Hematopoietic multipotent progenitor cell (in vitro differentiated cells): ENCODE measurements around the gene ADAMTS7. TPM values are rescaled to one million over a fixed set of nuclear protein-coding genes. Genes with fewer than 3 reads are reported as not detected.
"Not testable (repeated sequence)": the region's sequence is repeated elsewhere in the genome, so short reads cannot be mapped to it uniquely, and the experiment has no call there.

Experiments
- DNase-seq, 3 donors: peaks; one replicate each; pipeline ENCODE4 v3.0.0-alpha.2; 2011 to 2015; ENCODE audit warnings: low read depth in 2 of 3, low spot score in 2 of 3
- total RNA-seq: library from RNA; depleted of rRNA; stranded (reverse); fragments of >200 nt; gene quantifications from one replicate; pipeline ENCODE4 v1.2.3, GENCODE V29; 2012

ADAMTS7 gene
- total RNA-seq, 1 donor, result 0.27 TPM

DNA sequence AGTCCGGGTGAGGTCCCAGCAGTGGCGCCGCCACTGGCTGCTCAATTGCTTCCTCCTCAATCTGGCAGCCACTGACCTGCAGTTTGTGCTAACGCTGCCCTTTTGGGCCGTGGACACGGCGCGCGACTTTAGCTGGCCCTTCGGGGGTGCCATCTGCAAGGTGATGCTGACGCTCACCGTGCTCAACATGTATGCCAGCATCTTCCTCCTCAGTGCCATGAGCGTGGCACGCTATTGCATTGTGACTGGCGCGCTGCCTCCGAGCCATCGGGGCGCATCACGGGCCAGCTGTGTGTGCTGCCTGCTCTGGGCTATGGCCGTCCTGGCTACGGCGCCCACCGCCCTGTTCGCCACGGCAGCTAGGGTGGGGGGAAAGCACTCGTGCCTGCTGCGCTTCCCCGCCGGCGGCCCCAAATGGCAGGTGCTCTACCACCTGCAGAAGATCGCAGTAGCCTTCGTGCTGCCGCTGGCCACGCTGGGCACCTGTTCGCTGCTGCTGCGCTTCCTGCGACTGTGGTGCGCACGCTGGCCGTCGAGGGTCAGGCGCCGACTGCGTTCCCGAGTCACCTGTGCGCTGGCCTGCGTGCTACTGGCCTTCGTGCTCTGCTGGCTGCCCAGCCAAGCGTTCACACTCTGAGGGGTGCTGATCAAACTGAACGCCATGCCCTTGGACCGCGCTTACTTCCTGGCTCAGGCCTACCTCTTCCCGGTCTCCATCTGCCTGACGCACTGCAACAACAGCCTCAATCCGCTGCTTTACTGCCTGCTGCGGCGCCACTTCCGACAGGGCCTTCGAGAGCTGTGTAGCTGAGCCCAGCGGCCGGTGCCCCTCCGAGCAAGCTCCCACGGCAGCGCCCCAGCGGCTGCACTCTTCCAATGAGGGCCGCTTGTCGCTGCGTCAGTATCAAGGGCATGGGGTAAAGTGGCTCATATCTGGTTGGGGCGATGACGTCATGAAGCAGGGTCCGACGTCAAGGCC lies 20.3 kb upstream of the ADAMTS7 start:
- DNase-seq, result no peak

DNA sequence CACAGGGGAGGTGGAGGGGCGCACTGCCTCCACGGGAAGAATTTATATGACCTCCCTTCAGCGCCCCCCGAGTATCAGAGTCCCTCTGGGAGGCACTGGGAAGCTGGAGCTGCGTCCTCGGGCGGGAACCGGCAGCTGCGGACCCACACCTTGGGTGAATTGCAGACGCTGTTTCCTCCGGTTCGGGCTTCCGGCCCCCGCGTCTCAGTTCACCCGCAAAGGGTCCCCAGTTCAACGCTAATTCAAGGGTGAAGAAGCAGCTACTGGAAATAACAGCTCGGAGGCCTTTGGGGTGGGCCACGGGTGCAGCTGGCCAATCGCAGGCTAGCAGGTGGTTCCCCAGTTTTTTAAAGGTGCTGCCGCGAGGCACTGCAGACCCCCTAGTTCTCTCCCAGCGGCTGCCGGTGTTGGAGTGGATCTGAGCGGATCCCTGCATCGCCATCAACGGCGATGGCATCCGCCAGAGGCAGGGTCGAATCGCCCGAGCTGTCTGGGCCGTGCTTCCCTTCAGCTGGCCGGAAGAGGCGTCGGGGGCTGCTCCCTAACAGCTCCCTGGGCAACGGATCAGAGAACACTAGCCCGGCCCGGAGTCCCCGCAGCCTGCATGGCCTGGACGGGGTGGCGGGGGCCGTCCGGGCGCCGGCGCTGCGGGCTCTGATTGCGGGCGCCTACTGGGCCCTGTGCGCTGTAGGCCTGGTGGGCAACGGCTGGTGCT lies 19.4 kb upstream of the ADAMTS7 start:
- peak in 2 of 3 donors; percentile 18 to 21 for DNase-seq

DNA sequence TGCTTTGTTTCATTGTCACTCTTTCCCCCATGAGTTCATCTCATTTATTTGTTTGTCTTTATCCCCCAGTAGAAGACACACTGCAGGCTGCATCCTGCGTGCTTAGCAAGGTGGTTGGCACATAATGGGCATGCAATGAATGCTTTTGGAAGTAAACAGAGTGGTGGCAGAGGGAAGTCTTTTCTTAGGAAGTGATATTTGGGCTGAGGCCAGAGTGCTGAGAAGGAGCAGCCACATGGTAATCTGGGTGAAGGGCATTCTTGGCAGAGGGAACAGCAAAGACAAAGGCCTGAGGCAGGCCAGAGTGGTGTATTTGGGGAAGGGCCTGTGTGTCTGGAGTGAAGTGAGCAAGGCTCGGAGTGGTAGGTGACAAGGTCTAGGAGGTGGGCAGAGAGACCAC lies 17.7 kb upstream of the ADAMTS7 start:
- DNase-seq, result no peak

DNA sequence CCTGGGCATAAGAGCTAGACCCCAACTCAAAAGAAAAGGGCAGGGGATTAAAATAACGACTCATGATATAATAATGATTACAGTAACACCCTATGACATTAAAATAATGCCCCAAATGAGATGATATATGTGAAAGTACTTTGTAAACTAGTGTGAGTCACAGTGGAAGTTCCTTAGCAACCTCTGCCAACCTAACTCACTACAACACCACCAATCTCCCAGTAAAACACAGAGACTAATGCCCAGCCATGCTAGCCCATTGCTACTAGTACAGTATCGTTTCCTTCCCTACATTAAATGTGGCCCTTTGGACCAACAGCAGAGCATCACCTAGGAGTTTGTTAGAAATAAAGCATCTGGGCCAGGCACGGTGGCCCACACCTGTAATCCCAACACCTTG lies 11.2 kb upstream of the ADAMTS7 start:
- DNase-seq, result no peak

DNA sequence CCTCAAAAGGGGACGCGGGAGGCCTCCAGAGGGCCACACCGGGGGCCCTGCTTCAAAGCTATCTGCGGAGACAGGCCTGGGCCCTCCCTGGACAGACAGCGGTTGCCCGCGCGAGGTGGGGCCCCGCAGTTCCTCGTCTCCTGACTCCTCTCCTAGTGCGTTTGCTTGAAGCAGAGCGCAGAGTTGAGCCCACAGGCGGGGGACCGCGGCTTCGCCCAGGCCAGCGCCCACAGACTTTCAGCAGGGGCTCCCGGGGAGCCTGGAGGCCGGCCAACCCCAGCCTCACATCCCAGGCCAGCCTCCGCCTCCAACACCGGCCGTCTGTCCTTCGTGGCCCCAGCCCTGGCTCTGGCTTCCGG lies 540 bp upstream of the ADAMTS7 start:
- DNase-seq, result no peak

DNA sequence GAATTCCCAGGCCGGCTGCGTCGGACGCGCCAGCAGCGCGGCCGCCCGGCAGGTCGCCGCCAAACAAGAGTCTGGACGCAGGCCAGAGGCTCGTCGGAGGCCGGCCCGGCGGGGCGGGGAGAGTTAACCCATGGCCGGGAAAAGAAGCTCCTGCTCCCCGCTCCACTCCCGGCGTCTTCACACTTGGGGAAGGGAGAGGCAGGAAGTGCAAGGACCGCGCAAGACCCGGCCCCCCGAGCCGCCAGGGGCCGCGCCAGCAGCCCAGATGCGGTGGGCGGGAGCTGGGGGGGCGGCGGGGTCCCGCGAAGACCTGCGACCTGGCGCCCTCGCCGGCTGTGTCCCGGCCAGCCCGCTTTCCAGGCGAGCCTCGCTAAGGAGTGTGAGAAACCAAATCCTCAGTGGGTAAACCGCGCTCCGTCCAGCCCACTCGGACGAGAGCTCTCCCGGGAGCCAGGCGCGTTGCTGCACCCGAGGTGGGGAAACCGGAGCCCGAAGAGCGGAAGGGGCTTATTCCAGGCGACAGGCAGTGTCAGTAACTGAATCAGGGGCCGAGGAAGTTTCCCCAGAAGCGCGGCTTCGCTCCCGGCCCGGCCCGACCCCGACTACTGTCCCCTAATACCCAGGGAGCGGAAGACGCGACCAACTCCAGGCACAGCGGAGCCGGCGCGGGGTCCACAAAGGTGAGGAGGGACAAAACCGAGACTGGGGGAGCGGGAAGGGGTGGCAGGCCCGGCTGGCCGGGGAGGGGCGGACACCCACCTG lies 721 bp downstream of the ADAMTS7 start:
- DNase-seq, result peak in 2 of 3 donors; percentile 11 to 14

DNA sequence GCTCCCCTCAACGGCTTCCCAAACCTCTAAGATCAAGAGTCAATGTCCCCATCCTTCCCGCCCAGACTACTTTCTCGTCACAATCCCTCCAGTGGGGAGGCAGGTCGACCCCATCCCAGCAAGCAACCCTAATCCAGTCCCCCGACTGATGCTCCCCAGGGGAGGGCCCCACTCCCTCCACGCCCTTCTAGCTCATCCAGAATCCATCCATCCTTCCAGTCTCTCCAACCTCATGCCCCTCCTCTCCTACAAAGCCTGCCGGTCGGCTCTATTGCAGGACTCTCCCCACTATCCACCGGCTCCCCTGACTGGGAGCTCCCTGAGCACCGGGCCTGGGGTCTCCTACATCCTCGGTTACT lies 1.3 kb downstream of the ADAMTS7 start:
- DNase-seq, result no peak

DNA sequence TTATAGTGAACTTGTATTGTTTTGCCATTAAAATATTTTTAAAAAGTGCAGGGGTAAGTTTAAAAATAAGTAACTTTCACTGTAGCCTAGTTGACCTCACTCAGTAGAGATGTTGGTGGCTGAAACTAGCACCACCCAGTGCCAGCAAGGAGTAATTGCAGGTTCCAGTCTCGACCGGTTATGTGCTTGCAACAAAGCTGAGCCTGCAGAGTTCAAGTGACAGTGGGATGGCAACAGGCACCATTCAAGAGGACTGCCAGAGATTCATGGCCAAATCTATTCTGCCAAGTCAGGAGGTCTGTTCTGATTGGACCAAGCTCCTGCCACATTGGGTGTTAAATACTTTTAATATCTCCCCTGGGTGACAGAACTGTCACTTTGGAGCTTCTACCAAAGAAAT lies 2.7 kb downstream of the ADAMTS7 start:
- peak in 2 of 3 donors; percentile 31 to 51 for DNase-seq

DNA sequence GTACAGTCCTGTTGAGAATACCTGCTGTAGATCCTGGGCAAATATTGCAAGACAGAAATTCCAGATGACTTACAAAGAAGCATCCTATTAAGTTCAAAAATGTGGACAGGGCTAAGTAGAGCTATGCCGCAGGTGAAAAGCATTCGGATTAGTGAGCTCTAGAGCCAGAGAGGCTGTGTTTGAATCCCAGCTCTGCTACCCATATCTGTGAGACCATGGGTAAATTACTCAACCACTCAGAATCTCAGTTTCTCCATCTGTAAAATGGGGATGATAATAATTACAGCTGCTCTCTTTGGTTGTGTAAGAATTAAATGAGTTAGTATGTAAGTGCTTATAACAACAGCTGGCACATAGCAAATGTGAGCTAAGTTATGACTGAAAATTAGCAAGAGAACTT lies 3.9 kb downstream of the ADAMTS7 start:
- no peak for DNase-seq

DNA sequence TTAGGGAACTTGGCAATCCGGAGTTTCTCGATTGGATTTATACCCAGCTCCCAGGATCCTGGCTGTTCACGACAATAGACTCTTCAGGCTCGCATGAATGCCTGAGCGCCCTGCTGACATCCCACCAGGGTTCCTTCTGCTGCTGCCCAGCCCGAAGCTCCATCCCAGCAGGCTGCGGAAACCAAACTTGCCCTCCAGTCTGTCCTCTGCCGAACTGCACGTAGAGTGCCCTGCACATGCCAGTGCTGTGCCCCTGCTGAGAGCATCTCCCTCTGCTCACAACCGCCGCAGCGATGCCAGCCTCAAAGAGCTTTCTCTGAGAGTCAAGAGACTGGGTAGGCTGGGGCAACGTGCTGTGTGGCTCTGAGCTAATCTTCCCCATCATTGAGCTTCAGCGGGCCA lies 6.9 kb downstream of the ADAMTS7 start:
- DNase-seq, result no peak

DNA sequence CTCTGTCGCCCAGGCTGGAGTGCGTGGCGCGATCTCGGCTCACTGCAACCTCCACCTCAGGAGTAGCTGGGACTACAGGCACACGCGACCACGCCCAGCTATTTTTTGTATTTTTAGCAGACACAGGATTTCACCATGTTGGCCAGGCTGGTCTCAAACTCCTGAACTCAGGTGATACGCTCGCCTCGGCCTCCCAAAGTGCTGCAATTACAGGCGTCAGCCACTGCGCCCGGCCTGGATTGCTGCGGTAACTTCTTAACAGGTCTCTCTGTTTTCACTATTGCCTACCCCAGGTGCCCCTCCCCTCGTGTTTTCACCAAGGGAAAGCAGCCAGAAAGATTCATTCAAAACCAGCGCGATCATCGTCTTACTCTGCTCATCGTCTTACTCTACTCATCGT lies 10.5 kb downstream of the ADAMTS7 start:
- DNase-seq, result no peak

DNA sequence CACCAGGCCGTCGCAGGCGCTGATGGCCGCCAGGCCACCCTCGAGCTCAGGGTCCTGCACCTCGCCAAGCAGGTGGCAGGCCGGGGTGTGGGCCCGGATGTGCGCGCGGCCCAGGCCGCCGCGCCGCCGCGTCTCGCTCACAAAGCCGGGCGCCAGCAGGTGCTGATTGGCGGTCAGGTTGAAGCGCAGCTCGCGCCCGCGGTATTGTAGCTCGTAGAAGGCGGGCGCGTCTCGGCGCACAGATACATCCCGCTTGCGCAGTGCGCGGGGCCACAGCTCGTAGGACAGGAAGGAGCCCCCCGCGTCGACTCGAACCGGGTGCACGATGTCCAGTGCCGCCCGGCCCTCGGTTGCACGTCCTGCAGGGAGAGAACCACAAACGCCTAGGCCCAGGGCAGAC lies 11.1 kb downstream of the ADAMTS7 start:
- no peak for DNase-seq

DNA sequence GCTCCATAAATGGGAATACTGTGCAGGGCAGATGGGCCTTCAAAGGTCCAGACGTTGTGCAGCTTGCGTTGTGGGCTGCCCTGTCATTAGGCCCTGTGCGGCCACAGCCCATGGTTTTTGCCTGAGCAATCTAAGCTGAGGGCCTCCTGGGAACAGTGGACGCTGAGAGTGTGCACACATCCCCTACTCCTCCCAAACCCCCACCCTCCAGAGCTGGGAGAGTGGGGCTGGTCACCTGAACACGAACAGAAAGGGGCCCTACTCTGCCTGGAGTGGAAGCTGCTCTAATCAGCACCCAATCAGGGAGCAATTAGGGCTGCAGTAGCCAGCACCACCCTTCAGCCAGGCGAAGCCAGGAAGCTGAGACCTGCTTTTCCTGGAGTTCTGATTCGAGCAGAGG lies 12.2 kb downstream of the ADAMTS7 start:
- DNase-seq, result not testable (repeated sequence)

DNA sequence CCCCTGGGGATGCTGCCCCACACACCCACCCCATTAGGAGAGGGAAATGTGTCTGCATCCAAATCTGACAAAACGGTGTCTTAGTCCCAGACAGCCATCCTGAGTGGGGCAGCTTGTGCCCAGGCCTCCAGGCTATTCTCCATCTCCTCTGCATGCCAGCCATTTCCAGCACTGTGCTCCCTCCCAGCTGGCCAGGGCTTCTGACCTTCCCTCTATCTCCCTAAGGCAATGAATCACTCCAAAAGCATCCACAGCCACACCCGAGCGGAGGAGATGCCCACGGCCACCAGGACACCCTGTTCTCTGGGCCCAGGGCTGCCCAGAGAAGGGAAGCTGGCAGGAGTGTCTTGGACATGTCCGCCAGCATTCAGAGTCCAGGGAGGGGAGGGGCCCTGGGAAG lies 12.9 kb downstream of the ADAMTS7 start:
- DNase-seq, result not testable (repeated sequence)

DNA sequence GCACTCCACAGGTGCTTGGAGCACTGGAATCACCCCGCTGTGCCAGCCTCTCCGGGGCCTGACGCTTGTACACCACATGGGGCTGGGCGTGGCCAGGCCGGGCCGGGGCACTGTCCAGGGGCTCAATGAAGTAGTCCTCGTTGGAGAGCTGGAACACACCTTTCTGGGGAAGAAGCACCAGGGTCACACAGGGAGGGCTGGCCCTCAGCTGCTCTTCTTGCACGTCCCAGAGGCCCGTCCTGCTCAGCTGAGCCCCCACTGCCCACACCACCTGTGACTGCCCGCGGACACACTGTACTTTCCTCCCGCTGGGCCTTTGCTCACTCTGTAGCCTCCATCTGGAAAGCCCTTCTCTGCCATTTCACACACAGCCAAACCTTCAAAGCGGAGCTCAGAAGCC lies 13.3 kb downstream of the ADAMTS7 start:
- DNase-seq, result no peak

DNA sequence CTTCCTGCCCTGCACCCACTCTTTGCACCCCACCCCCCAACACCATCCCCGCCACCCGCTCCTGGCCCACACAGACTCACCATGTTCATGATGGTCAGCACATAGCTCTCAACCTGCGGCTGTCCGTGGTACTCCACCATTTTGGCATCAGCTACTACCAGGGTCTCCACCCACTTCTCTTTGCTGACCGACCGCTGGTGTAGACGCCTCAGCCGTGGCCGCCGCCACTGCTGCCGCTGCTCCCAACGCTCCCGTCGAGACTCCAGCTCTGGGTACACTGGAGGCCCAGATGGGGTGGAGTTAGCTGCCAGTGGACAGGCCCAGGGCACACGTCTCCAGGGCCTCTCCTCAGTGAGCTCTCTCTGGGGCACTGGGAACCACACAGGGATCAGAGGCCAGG lies 14.8 kb downstream of the ADAMTS7 start:
- DNase-seq, result no peak

DNA sequence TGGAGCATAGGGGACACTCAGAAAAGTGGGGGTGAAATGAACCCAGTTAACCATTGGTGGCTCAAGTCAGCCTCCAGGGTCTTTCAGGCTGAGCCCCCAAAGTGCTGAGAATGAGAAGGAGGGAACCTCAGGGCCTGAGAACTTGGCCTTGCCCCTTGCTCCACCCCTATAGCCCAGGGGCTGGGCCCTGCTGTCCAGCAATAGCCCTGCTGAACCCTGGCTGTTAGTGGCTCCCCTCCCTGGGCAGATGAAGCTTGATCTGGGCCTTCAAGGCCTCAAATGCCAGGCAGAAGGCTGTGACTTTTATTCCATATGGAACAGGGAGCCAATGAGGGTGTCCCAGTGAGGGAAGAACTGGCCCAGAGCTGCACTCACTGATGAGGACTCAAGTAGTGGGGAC lies 16.2 kb downstream of the ADAMTS7 start:
- no peak for DNase-seq

DNA sequence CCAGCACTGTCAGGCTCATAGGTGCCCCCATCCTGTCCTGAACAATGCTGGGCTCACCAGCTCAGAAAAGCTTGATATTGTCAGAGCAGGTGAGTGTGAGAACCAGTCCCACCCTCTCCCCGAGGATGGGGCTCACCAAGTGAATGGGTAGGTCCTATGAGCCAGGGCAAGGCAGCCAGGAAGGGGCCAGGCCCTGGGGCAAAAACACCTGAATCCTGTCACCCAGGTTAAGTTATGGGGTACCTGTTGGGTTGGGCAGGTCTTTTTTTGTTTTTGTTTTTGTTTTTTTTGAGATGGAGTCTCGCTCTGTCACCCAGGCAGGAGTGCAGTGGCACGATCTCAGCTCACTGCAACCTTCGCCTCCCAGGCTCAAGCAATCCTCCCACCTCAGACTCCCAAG lies 16.8 kb downstream of the ADAMTS7 start:
- DNase-seq, result not testable (repeated sequence)

DNA sequence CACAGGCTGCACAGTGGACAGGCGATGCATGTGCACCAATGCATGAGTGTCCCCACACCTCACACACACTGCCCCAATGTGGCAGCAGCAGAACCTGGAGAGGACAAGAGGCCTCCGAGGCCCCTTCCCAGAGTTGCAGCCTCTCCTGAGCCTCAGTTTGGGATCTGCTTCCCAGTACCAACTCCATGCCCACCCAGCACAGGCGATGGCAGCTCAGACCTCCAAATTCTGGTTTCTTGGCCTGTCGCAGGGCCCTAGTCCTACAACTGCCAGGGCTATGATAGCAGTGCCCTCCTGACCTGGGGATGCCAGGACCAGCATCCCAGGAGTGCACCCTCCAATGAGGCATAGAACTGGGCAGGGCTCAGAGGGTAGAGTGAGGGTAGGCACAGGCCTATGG lies 19.9 kb downstream of the ADAMTS7 start:
- DNase-seq, result no peak

DNA sequence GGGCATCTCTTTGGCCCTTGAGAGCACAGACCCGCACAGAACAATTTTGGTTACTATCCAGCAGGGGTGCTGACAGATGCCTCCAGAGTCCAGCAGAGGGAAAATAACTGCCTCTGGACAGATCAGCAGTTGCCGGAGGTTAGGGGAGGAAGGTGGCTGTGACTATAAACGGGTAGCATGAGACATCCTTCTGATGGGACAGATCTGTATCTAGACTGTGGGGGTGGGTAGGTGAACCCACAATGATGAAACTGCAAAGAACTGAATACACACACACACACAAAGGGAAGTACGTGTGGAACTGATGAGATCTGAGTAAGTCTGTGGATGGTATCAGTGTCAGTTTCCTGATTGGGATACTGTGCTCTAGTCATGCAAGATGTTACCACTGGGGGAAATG lies 21.2 kb downstream of the ADAMTS7 start:
- DNase-seq, result peak in 1 of 3 donors; percentile 23

DNA sequence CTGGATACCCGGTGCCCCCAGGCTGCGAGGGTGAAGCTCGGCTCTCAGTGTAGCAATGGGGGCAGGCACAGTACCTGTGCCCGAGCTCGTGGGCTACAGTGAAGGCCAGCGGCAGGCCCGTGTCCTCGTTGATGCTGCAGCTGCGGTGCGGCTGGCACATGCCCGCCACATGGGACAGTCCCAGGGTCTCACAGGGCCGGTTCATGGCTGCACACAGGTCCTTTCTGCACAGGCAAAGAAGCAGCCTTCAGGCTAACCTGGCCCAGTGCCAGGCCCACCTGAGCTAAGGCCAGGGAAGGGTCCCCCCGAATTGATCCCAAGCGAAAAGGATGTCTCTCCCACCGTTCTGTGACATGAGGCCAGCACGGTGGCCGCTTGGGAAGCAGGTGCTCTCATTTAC lies 21.6 kb downstream of the ADAMTS7 start:
- DNase-seq, result no peak
